Stimulated activated CD4-positive, alpha-beta T cell treated with anti-CD3 and anti-CD28 coated beads, Interleukin-4, amount 100 ng/mL, for 24 hours (primary cell): ENCODE data around the gene TMEM131.
"Not testable (repeated sequence)": the region's sequence is repeated elsewhere in the genome, so short reads cannot be mapped to it uniquely, and the experiment has no call there.

ENCODE experiments used
- DNase-seq: peaks from one replicate; pipeline ENCODE4 v3.0.0-alpha.2; 2020

TMEM131 gene

GRCh38 chr2:97985998-97986397 is 9.8 kb downstream of the TMEM131 start:
- DNase-seq, result no peak

- DNase-seq, result no peak
Measured at GRCh38 chr2:97983698-97984097, 12.1 kb downstream of the TMEM131 start.

DNA sequence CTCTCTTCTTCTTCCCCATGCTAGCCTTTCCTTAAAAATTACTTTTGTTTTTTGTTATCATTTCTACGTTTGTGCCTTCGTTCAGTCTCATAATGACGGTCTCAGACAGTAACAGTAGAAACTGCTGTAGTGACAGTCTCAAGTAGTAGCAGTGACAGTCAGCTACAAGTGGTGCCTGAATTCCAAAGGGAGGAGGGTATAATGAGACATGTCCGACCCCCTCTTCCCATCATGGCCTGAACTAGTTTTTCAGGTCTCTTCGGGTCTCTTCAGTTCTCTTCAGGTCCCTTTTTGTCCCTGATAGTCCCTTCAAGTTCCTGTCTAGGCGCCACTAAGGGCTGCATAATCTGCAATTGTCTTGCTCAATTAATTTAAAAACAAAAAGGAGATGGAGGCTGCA is 12.6 kb downstream of the TMEM131 start:
- DNase-seq, result no peak

DNA sequence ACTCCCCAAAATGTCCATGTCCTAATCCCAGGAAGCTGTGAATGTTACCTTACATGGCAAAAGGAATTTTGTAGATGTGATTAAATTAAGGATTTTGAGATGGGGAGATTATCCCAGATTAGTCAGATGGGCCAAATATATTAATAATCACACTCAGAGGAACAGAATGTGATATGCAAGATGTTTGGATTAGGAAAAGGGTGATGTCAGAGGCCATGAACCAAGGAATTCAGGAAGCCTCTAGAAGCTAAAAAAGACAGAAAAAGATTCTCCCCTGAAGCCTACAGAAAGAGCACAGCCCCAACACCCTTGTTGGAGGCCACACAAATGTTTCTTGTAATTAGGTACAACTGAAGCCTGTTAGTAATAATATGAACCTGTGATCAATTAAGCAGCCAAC is 13.1 kb downstream of the TMEM131 start:
- no peak for DNase-seq

DNA sequence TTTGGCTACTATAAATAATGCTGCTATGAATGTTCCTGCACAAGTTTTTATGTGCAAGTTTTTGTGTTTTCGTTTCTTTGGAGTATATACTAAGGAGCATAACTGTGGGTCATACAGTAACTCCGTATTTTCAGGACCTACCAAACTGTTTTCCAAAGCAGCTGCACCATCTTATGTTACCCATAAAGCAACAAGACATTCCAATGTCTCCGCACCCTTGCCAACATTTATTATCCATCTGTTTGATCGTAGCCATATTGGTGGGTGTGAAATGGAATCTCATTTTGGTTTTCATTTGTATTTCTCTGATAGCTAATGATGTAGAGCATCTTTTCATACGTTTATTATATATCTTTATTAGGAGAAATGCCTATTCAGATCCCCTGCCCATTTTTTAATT is 13.8 kb downstream of the TMEM131 start:
- no peak for DNase-seq

DNA sequence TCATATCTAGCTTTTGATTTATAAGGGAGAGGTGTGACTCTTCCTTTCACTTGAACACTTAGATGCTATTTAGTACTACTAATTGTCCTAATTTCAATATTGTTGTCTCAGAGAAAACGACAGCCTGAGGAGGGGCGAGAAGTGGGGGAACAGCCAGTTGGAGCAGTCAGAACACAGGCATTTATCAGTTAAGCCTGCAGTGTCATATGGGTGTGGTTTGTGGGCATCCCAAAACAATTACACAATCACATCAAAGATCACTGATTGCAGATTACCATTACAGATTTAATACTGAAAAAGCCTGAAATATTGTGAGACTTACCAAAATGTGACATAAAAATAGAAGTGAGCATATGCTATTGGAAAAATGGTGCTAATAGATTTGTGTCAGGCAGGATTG is 15.8 kb downstream of the TMEM131 start:
- no peak for DNase-seq

GRCh38 chr2:97974471-97974870 is 21.3 kb downstream of the TMEM131 start:
- no peak for DNase-seq

- no peak for DNase-seq
Measured at GRCh38 chr2:97970293-97971060, 25.3 kb downstream of the TMEM131 start.

- no peak for DNase-seq
Measured at GRCh38 chr2:97969081-97970067, 26.4 kb downstream of the TMEM131 start.

DNA sequence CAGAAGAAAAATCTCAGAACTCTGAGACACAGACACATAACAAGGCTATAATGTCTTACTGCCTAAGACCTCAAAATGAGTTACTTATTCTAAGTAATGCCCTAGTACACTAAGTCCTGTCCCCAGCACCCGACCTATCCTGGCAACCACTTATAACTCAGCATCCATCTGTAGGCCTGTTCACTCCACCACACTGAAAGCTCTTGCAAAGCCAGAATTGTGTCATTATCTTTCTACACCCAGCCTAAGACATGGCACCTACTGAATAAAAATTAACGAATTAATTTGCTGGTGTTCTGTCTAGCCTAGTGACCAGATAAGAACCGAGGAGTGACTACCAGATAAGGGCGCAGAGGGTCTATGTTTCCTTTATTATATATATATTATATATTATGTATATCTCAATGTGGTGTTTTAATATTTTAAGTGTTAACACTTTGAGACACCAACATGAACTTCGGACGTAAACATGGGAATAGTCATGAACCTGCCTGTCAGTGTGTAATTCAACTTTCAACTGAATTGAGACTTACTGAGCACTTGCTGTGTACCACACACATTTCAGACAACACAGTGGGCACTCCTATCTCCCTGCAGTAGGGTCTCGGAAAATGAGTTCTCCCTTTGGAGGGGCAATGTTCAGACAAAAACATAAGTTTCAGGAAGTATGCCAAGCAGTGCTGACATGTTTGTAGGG is 27.7 kb downstream of the TMEM131 start:
- no peak for DNase-seq

DNA sequence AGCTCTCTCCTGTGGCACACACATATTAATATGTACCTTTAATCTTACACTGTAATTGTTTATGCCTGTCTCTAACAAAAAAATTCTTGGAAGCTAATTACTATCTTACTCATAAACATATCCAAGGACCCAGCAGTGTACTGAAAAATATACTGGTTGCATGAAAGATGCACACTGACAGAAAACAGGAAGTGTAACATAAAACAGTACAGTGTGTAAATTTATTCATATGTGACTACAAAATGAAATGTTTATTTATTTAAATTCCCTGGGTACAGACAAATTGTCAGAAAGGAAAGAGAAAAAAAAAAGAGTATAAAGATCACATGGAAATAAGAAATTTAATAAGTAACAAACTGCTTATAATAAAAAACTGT is 28.5 kb downstream of the TMEM131 start:
- no peak for DNase-seq

GRCh38 chr2:97966545-97967215 is 29.1 kb downstream of the TMEM131 start:
- no peak for DNase-seq

DNA sequence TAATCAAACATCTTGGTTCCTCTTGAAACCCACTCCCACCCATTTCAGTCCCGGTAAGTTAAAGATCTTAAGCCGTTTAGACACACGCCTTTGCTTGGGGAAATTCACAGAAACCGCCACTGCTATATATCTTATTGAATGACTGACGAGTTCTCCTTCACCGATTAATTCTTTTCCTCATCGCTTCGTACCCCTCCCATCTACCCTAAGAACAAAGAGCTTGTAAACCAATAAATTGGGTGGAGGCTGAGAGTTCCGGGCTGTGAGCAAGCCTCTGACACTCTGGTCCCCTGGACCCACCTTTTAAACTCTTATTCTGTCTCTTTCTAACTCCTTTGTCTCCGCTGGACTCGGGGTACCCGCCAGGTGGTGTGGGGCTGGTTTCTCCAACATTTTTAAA is 30.6 kb downstream of the TMEM131 start:
- no peak for DNase-seq

- DNase-seq, result no peak
Measured at GRCh38 chr2:97963880-97964279, 31.9 kb downstream of the TMEM131 start.

GRCh38 chr2:97963079-97963406 is 32.7 kb downstream of the TMEM131 start:
- no peak for DNase-seq

DNA sequence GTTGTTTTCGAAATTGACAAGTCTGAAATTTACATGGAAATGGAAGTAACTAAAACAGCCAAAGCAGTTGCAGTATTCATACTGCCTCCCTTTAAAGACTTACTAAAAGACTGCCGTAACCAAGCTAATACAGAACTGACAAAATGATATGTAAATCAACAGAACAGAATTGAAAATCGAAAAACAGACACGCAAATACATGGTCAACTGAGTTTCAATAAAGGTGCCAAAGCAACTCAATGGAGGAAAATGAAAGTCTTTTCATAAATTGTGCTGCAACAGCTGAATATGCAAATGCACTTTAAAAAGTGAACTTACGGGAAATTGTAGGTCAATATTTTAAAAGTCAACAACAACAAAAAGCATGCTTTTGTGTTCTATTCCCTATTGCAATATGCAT is 34.2 kb downstream of the TMEM131 start:
- DNase-seq, result no peak

DNA sequence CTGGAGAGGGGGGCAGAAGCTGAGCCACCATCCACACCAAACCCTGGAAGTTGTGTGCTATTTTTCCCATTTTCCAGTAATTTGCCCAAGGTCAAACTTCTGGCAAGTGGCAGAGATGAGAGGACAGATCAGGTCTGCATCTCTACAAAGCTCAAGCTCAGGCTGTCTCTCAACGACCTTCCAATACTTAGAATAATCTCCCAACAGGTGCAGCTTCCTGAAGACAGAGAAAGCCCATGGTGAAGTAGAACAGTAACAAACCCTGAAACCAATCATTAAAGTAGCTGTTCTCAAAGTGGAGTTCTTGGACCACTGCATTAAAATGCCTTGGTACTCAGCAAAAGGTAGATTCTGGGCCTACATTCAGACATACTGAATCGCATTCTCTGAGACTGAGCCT is 37.6 kb downstream of the TMEM131 start:
- DNase-seq, result no peak

DNA sequence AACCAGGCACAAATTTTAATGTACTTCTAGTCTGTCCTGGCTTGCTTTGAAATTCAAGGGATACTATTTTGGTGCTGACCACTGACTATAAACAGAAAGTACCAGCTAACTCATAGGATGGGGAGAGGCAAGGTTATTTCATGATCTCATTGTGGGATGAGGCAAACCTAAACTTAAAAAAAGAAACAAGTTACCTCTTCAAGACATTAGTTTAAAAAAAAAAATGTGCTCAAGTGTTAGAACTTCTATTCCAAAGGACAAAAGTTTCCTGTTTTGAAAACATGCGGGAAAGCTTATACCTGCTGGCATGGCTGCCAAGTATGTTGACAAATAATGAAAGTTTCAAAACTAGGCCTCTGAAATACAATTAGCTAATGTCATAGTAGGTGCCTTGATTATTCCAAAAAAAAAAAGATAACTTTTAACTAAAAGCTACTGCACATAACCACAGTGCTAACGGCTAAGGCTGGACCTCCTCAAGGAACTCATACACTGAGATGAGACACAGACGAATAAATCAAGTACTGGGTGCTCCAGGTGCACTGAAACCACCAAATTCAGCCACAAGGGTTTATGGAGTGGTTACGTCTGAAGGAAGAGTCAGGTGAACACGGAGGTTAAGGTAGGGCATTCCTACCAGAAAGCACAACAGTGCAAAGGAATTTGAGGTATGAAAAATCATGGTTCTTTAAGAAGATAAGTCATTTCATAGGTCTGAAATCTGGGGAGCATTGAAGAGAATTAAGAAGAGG is 38.1 kb downstream of the TMEM131 start:
- no peak for DNase-seq

GRCh38 chr2:97956753-97957152 is 39.0 kb downstream of the TMEM131 start:
- not testable (repeated sequence) for DNase-seq

DNA sequence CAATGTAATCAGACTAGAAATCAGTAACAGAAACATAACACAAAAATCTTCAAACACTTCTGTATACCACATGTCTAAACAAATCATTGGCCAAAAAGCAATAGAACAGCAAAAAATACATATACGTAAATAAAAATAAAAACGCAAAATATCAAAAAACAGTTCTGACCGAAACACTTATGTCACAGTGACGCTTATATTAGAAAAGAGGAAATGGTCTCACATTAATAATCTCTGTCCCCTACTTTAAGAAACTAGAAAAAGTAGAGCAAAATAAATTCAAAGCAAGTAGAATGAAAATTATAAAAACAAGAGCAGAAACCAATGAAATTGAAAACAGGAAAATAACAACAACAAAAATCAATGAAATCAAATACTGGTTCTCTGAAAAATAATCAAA is 41.9 kb downstream of the TMEM131 start:
- DNase-seq, result no peak

DNA sequence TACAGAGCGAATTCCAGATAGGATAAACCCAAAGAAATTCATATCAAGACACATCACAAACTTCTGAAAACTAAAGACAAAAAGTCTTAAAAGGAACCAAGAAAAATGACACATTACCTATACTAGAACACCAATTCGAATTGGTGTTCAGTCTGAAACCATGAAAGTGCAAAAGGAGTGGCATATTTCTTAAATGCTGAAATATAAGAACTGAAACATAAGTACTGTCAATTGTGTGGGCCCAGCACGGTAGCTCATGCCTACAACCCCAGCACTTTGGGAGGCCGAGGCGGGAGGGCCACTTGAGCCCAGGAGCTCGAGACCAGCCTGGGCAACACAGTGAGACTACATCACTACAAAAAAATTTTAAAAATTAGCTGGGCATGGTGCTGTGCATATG is 43.4 kb downstream of the TMEM131 start:
- no peak for DNase-seq

GRCh38 chr2:97951155-97951680 is 44.5 kb downstream of the TMEM131 start:
- DNase-seq, result no peak
